HG03432 (cell line): ENCODE data around the gene TERB1.
A peak's percentile ranks its signal among the peaks of the same experiment; 100 is the strongest.

Source experiments
- ATAC-seq: cut with Tn5 transposase; IDR thresholded peaks from one replicate; pipeline ENCODE4 v1.9.1; 2021; ENCODE audit warnings: mild to moderate bottlenecking, moderate library complexity; ENCODE audit not compliant: unreplicated experiment

Gene TERB1

DNA sequence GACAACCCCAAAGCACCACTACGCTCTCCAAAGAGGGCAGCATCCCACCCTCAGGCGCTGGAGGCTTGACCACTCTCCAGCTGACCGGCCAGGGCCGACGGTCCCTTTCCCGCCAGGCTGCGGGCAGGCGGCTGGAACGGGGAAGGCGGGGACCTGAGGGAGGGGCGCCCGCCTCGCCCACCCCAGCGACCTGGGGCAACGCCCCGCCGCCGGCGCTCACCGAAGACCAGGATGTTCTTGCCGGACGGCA is 50.4 kb downstream of the TERB1 start:
- peak; percentile 21 for ATAC-seq

DNA sequence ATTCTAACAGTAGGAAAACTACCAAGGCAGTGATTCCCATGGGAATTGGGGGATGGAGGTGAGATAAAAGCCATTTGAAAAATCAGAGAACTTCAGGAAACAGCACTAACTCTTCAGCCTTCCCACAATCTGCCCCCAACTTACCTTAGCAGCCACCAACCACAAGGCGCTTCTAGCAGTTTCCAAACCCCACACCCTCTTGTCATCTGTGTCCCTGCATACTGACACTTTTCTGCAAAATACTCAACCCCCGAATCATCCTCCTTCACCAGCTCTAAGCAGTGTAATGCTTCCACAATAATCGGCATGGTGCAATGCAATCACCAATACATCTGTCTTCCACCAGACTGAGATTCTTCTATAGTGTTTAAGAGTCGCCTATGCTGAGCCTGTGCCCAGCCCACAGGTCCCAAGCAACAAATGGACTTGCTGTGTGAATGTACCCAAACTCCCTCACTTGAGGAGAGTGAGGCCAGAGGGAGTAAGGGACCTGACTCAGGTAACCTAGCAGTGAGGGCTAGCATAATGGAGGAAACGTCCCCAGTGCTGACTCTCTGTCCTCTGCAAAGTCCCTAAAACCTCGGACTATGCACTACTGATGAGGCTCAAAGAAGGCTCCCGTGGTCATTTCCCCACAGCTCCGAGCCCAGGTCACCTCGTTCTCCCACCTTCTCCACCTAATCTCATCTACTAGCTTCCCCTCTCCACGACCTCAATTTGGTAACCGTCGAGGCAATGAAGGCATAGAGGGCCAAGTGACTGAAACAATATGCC is 50.9 kb downstream of the TERB1 start:
- ATAC-seq, result no peak

GRCh38 chr16:66746682-66747081 is 54.7 kb downstream of the TERB1 start:
- no peak for ATAC-seq

DNA sequence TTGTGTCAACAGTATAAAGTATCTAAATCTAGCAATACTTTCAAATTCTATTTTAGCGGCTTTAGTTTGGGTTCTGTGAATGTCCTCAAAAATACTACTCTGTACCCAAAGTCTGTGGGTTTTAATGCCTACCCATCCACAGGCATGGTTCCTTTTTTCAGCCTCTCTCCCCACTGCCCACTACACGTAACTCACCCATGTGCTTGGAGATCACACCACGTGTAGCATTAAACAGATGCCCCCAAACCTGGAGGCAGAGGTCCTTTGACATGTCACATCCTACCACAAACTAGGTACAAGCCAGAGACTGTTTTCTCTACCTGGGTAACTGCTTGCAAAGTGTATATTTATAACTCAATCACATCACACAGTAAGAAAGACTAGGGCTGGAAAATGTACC is 55.3 kb downstream of the TERB1 start:
- no peak for ATAC-seq

DNA sequence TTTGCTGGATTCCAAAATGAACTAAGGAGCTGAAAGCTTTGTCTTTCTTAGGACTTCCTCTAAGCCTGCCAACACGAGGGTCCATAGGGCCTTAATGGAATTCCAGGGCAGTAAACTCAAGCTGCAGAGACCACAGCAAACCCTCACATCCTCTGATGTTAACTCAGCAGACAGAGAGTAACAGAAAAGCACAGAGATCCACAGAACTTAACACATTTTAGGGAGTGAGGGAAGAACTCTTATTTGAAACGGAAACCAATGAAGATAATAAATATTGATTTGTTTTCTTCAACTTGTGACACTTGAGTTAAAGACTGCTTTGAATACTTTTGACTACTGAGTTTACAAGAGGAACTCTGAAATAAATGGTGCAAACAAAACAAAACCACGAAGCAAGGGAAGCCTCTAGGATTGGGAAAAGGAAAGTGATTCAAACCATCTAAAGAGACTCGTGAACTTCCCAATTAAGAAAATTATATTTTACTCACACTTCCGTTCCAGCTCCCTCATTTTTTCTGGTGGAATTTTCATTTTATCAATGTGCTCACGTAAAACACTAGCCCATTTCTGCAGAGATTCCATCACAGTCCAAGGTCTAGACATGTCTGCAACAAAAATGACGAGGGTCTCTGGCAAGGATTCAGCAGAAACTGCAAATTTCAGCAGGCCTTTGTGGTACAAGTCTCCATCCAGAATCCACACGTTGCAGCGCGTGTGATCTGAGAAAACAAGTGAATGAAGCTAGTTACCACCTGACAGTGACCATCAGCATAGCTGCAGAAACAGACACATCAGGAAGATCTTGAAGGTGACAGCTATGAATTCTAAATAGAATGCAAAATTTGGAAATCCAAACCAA is 59.2 kb downstream of the TERB1 start:
- no peak for ATAC-seq

DNA sequence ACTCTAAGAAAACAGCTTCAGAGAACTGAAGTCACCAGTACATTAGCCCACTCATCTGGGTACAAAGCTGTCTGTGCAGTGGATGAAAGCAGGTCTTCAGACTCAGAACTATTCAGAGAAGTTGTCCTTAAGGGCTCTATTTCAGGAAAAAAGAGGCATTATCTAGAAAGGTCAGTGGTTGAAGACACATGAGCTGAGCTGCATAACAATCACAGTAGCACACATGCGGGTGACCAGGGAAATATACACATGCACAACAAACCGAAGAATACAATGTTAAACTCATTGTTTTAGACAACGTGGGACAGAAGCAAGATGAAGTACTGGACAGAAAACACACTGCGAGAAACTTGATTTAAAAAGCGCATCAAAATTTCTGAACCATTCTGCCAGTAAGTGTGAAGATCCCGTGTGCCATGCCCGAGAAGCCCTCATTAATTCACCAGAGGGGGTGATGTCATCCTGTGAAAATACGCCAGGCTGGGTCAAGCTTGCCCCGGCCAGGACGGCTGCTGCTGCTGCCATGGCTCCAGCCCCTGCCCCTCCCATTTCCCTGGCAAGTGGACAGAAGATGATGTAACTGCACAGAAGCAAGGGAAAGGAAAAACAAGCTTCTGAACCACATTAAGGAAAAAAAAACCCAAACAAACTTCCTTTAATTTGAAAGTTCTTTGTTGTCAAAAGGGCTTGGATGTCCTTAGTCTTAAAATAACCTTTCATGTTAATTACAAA is 60.0 kb downstream of the TERB1 start:
- no peak for ATAC-seq

DNA sequence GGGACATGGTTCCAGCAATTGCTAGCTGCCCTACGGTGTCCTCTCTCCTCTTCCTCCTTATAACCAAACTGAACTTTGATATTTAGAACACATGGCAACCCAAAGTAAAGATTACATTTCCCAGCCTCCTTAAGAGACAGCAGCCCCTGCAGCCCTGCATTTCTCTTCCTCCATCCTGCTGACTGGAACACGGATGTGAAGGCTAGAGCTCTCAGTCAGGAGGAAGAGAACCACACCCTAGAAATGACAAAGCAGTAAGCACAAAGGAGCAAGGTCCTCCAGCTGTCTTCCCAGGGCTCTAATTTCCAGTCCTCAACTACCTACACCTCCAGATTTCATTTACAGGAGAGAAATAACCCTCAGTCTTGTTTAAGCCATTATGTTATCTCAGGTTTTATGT is 60.9 kb downstream of the TERB1 start:
- ATAC-seq, result no peak

DNA sequence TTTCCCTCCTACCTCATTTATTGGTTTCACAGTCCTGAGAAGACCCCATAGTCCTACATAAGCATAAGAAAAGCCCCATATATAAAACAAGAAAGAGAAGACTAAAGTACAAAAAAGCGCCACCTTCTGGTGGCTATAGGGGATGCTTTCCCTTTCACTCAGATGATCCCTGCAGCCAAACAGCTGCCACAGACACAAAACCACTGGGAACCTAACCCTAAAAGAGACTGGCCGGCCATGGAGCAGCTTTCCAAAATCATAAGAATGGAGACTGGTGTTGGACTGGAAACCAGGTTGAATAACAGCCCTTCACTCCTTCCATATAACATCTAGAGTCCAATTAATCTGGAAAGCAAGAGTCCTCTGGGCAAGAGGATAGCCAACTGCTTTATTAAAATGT is 61.4 kb downstream of the TERB1 start:
- no peak for ATAC-seq

- ATAC-seq, result no peak
These were observed 65.5 kb downstream of the TERB1 start for GRCh38 chr16:66735891-66736290.

DNA sequence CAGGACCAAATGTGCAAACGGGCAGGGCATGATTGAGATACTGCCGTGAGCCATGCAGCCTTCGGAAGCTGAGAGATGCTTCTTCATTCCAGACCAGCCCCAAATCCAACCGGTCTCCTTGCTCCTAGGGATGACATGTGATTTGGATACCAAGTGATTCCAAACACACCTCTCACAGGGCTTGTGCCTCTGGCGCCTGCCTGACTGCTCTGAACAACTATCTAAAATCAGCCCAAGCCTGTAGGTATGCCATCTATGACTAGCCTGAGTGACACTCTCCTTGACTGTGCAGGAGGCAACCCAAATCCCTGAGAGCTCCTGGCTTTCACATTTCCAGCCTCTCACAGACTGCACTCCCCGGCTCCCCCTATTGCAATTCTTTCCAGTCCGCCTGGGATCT is 70.3 kb downstream of the TERB1 start:
- ATAC-seq, result no peak

GRCh38 chr16:66728804-66729203 is 72.6 kb downstream of the TERB1 start:
- ATAC-seq, result no peak

DNA sequence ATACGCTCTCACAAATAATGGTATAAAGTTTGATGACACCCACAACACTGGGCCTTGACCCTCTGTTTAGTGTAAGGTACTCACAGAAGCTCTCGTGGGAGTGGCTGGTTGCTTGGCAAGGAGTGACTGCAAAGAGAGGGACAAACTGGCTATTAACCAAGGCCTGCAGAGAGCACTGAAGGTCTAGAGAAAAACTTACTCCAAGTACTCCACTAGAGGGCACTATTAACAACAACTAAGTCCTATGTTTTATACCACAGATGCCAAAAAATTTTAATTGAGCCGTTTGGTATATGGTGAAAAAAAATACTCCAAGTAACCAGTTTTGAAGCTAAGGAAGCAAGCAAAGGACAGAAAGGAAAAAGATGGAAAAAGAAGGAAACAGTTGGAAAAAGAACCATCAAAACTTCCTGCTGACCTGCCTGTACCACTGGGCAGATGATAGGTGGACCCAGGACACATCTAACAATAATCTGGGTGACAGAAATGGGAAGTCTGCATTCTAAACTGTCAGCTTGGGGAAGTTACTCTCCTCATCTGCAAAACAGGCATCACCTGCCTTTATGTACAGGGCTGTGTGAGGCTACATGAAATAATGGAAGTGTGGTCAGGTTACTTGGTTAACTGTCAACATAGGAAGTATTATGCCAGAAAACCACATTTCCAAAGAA is 73.1 kb downstream of the TERB1 start:
- peak; percentile 51 for ATAC-seq

GRCh38 chr16:66720766-66721165 is 80.6 kb downstream of the TERB1 start:
- ATAC-seq, result no peak

GRCh38 chr16:66719246-66719645 is 82.1 kb downstream of the TERB1 start:
- no peak for ATAC-seq

DNA sequence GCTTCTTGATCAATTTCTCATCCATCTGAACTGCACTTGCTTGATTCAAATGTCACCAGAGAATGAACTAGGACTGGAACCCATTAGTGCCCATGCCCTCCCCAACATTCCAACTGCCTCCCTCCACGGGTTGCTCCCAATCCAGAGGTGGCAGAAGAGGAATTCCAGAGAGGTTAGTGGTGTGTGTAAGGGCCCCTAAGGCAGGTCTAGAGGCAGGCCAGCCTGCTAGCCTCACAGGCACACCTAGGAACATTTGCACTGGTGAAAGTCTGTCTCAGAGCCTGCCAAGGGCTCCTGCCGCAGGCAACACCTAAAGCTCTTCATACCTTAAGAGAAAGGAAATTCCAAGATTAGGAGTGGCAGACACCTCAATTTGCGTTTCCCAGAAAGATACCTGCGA is 83.6 kb downstream of the TERB1 start:
- no peak for ATAC-seq

DNA sequence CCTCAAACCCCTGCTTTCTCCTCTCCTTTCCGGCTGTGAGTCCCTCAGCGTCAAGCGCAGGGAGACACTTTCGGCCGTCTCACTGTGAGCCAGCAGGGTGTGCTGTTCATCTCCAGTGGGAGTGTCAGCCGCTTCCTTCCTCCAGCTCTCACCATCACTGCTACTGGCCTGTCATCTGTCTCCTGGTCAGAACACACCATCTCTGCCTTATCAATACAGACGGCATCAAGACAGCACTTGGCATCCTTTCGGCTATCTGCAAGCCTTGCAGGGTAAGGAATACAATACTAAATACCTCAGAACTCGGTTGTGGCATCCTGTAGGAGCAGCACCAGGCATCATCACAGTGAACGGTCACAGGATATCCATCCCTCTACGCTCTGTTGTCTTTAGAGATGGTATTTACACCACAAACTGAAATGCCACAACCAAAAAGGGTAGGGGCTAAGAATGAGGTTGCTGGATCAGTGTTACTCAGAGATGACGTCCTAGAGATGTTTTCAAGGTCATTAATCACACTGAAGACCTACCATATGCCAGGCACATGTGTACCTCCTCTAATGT is 84.2 kb downstream of the TERB1 start:
- no peak for ATAC-seq

DNA sequence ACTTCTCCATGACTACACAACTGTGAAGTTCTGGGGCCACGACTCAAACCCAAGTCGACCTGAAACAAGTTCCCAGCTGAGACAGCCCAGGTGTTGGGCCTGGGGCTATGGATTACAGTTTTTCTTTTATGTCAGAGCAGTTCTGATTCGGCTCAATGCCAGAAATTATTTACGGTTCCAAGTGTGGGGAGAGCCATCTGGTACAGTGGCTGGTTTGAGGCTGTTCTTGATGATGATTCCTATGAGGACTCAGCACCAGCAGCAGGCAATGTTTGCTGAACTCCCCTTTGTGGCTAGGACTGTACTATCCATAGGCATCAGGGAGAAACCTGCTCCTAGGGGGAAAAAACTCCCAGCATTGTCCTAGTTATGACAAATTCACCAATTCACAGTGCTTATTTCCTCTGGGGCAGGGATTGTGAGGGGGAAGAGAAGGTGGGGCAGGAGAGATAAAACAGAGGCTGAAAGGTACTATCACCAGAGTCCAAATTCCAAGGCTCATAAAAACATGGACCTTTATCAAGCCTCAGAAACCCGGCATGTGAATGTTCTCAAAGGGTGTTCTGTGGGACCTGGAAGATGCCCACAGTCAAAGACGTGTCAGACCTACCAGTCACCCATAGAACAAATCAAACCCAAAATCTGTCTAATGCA is 86.6 kb downstream of the TERB1 start:
- ATAC-seq, result no peak

- no peak for ATAC-seq
These were observed 87.3 kb downstream of the TERB1 start for GRCh38 chr16:66714062-66714461.

- ATAC-seq, result no peak
These were observed 88.3 kb downstream of the TERB1 start for GRCh38 chr16:66713076-66713475.

- no peak for ATAC-seq
These were observed 88.9 kb downstream of the TERB1 start for GRCh38 chr16:66712512-66712911.

DNA sequence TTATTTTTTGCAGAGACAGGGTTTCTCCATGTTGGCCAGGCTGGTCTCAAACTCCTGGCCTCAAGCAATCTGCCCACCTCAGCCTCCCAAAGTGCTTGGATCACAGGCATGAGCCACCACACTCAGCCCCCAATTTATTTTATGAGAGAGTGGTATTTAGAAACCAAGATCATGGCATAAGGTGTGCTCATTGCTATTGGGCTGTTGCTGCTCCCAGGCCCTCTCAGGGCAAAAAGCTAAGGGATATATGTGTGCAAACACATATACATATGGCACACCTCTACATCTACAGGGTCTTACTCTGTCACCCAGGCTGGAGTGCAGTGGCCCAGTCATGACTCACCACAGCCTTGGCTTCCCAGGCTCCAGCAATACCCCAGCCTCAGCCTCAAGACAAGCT is 89.8 kb downstream of the TERB1 start:
- no peak for ATAC-seq
